ENCODE results near the gene PHF11.

Gene PHF11

DNA sequence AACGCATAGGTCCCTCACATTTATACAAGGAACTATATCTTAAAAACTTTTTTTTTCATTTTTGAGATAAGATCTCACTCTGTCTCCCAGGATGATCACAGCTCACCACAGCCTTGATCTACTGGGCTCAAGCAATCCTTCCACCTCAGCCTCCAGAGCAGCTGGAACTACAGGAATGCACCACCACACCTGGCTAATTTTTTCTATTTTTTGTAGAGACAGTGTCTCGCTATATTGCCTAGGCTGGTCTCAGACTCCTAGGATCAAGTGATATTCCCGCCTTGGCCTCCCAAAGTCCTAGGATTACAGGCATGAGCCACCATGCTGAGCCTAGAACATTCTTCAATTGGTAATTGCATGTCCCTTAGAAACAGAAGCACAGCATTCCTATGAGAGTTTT, 47.9 kb downstream of the PHF11 start:
- no peaks in the 10 kb centered on the region for H3K4me1 ChIP-seq (ENCODE audit: control insufficient read depth, insufficient read depth, low read length)
- H3K27me3 ChIP-seq (ENCODE audit: control insufficient read depth, insufficient read depth, low read length) = no peaks in the 10 kb centered on the region
- no peak overlapping the region for H3K4me3 ChIP-seq (ENCODE audit: low read length)
- no peak overlapping the region for H3K27ac ChIP-seq (ENCODE audit: low read length)
- H3K9me3 ChIP-seq (ENCODE audit: control insufficient read depth, insufficient read depth, low read length) = no peaks in the 10 kb centered on the region
- H3K36me3 ChIP-seq (ENCODE audit: control insufficient read depth, insufficient read depth, low read length) = no peaks in the 10 kb centered on the region; the same call in 1 of the 2 replicates
- DNase-seq (ENCODE audit: low read depth, low spot score) = no peak
- WGBS (ENCODE audit: insufficient coverage, insufficient read length) = no CpG with 5 or more reads among the region's 3 CpGs

DNA sequence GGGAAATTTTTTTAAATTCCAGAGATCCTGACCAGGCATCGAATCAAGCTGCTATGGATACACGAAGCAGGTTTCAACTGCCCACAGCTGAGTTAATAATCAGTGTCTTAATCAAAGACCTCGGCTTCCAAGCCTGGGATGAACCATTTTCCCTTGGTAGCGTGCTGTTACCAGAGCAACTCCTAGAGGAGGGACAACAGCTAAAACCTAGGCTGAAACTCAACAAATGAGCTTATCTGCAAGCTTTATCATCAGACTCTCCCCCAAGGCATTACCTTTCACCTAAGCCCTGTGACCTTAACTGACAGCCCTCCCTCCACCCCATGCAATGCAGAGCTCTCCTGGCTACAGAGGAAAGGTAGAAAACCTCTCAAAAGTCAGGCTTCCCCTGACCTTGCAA, 49.9 kb downstream of the PHF11 start:
- no peak for DNase-seq (ENCODE audit: low read depth, low spot score)
- Histone ChIP-seq H3K27ac (ENCODE audit: low read length) (no peak overlapping the region), H3K9me3 (ENCODE audit: control insufficient read depth, insufficient read depth, low read length) (no peaks in the 10 kb centered on the region), H3K36me3 (ENCODE audit: control insufficient read depth, insufficient read depth, low read length) (no peaks in the 10 kb centered on the region; the same call in 1 of the 2 replicates), H3K4me3 (ENCODE audit: low read length) (no peak overlapping the region), H3K27me3 (ENCODE audit: control insufficient read depth, insufficient read depth, low read length) (no peaks in the 10 kb centered on the region), H3K4me1 (ENCODE audit: control insufficient read depth, insufficient read depth, low read length) (no peaks in the 10 kb centered on the region)
- WGBS (ENCODE audit: insufficient coverage, insufficient read length) = no CpG with 5 or more reads among the region's 4 CpGs

DNA sequence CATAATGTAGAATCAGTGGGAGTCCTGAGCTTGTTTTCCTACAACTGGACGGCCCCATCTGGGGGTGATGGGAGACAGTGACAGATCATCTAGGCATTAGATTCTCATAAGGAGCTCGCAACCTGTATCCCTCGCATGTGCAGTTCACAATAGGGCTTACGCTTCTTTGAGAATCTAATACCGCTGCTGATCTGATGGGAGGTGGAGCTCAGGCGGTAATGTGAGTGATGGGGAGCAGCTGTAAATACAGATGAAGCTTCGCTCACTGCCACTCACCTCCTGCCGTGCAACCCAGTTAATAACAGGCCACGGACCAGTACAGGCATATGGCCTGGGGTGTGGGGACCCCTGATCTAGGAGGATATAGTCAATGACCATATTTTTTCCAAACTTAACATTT, 50.8 kb downstream of the PHF11 start:
- Histone ChIP-seq H3K9me3 (ENCODE audit: control insufficient read depth, insufficient read depth, low read length) (no peaks in the 10 kb centered on the region), H3K27me3 (ENCODE audit: control insufficient read depth, insufficient read depth, low read length) (no peaks in the 10 kb centered on the region), H3K36me3 (ENCODE audit: control insufficient read depth, insufficient read depth, low read length) (no peaks in the 10 kb centered on the region; the same call in 1 of the 2 replicates), H3K4me1 (ENCODE audit: control insufficient read depth, insufficient read depth, low read length) (no peaks in the 10 kb centered on the region), H3K4me3 (ENCODE audit: low read length) (no peak overlapping the region), H3K27ac (ENCODE audit: low read length) (no peak overlapping the region)
- DNase-seq (ENCODE audit: low read depth, low spot score) = no peak
- no CpG with 5 or more reads among the region's 9 CpGs for WGBS (ENCODE audit: insufficient coverage, insufficient read length)

DNA sequence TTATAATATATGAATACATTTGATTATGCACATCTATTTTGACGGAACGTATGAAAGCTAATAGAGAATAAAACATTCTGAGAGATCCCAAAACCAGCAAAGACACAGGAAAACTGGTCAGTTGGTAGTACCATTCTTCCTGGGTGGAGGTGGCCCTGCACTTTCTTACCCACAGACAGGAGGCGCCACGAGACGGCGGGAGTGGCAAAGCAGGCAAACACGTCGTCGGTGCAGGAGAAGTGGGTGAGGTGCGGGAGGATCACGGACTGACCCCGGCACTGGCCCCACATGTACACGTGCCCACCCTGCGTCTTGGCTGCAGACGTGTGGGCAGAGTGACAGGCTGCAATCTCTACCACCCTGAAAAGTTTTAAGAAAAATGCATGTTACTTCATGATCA, 53.5 kb downstream of the PHF11 start:
- no CpG with 5 or more reads among the region's 15 CpGs for WGBS (ENCODE audit: insufficient coverage, insufficient read length)
- no peaks in the 10 kb centered on the region for H3K9me3 ChIP-seq (ENCODE audit: control insufficient read depth, insufficient read depth, low read length)

DNA sequence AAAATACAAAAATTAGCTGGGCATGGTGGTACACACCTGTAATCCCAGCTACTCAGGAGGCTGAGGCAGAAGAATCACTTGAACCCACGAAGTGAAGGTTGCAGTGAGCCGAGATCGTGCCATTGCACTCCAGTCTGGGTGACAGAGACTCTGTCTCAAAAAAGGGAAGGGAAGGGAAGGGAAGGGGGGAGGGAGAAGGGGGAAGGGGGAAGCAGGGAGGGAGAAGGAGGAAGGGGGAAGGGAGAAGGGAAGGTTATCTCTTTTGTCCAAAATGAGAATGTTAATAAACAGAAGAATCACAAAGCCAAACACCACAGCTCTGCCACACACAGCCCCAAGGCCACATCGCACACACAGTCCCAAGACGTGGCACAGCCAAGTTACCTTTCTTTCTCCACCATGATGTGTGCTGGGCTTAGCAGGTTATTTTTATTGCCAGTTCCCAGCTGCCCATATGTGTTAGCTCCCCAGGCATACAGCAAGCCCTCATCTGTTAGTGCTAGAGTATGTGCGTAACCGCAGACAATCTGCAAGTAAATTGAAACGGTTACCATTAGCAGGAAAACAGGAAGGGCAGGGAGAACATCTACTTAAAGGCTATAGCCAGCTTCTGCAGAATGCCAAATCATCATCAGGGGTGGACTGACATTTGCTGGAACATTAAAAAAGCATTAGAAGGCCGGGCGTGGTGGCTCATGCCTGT, 55.3 kb downstream of the PHF11 start:
- Histone ChIP-seq H3K4me1 (ENCODE audit: control insufficient read depth, insufficient read depth, low read length) (no peaks in the 10 kb centered on the region), H3K27ac (ENCODE audit: low read length) (no peak overlapping the region), H3K9me3 (ENCODE audit: control insufficient read depth, insufficient read depth, low read length) (no peaks in the 10 kb centered on the region), H3K27me3 (ENCODE audit: control insufficient read depth, insufficient read depth, low read length) (no peaks in the 10 kb centered on the region), H3K36me3 (ENCODE audit: control insufficient read depth, insufficient read depth, low read length) (peaks cover 3% of the 10 kb centered on the region; the same call in 1 of the 2 replicates), H3K4me3 (ENCODE audit: low read length) (no peak overlapping the region)
- no CpG with 5 or more reads among the region's 10 CpGs for WGBS (ENCODE audit: insufficient coverage, insufficient read length)
- DNase-seq (ENCODE audit: low read depth, low spot score) = no peak

More for the DNA sequence above, 53.5 kb downstream of the PHF11 start:
- no peak for DNase-seq (ENCODE audit: low read depth, low spot score)
- Histone ChIP-seq H3K27ac (ENCODE audit: low read length) (no peak overlapping the region), H3K36me3 (ENCODE audit: control insufficient read depth, insufficient read depth, low read length) (no peaks in the 10 kb centered on the region; the same call in 1 of the 2 replicates), H3K4me3 (ENCODE audit: low read length) (no peak overlapping the region), H3K4me1 (ENCODE audit: control insufficient read depth, insufficient read depth, low read length) (no peaks in the 10 kb centered on the region), H3K27me3 (ENCODE audit: control insufficient read depth, insufficient read depth, low read length) (no peaks in the 10 kb centered on the region)

DNA sequence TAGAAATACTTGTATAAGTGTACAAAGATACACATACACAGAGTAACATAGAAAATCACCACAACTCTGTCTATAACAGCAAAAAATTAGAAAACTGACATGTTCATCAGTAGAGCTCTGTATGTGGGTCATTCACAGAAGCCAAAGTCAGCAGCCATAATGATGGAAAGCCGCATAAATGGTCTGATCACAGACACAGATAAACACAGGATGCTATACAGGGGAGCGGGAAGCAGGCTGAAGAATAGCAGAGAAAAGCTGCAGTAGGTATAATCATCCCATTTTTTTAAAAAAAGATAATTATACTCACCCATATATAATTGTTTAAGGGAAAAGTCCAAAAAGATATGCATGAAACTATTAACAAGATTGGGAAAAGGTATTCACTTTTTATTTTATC, 58.1 kb downstream of the PHF11 start:
- no peaks in the 10 kb centered on the region for H3K27me3 ChIP-seq (ENCODE audit: control insufficient read depth, insufficient read depth, low read length)
- H3K4me3 ChIP-seq (ENCODE audit: low read length) = no peak overlapping the region
- H3K4me1 ChIP-seq (ENCODE audit: control insufficient read depth, insufficient read depth, low read length) = no peaks in the 10 kb centered on the region
- H3K36me3 ChIP-seq (ENCODE audit: control insufficient read depth, insufficient read depth, low read length) = peaks cover 5% of the 10 kb centered on the region; the same call in 1 of the 2 replicates
- no CpG with 5 or more reads among the region's 2 CpGs for WGBS (ENCODE audit: insufficient coverage, insufficient read length)
- H3K27ac ChIP-seq (ENCODE audit: low read length) = no peak overlapping the region
- no peak for DNase-seq (ENCODE audit: low read depth, low spot score)
- no peaks in the 10 kb centered on the region for H3K9me3 ChIP-seq (ENCODE audit: control insufficient read depth, insufficient read depth, low read length)

DNA sequence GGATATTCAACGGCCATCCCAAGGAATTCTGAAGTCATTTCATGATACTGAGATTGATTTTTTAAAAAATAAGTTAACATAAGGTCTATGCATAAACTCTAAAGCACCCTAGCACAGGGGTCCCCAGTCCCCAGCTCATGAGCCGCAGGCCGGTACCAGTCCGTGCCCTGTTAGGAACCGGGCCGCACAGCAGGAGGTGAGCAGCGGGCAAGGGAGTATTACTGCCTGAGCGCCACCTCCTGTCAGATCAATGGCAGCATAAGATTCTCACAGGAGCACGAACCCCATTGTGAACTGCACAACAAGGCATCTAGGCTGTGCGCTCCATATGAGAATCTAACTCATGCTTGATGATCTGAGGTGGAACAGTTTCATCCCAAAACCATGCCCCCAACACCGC, 58.6 kb downstream of the PHF11 start:
- WGBS (ENCODE audit: insufficient coverage, insufficient read length) = no CpG with 5 or more reads among the region's 11 CpGs
- DNase-seq (ENCODE audit: low read depth, low spot score) = no peak
- Histone ChIP-seq H3K27me3 (ENCODE audit: control insufficient read depth, insufficient read depth, low read length) (no peaks in the 10 kb centered on the region), H3K9me3 (ENCODE audit: control insufficient read depth, insufficient read depth, low read length) (no peaks in the 10 kb centered on the region), H3K27ac (ENCODE audit: low read length) (no peak overlapping the region), H3K4me3 (ENCODE audit: low read length) (no peak overlapping the region), H3K4me1 (ENCODE audit: control insufficient read depth, insufficient read depth, low read length) (no peaks in the 10 kb centered on the region), H3K36me3 (ENCODE audit: control insufficient read depth, insufficient read depth, low read length) (peaks cover 5% of the 10 kb centered on the region; the same call in 1 of the 2 replicates)

DNA sequence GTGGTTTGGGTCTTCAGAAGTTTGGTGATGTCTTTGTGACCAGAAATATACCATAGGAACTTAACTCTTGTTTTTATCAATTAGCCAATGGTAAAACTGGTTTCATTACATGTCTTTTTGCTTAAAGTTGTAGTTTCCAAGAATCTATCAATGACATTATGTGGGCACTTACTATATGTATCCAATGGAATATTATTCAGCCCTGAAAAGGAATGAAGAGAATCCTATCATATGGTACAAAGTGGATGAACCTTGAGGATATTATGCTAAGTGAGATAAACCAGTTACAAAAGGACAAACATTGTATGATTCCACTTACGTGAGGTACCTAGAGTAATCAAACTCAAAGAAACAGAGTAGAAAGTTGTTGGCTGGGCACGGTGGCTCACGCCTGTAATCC, 63.3 kb downstream of the PHF11 start:
- H3K36me3 ChIP-seq (ENCODE audit: control insufficient read depth, insufficient read depth, low read length) = peaks cover 7% of the 10 kb centered on the region
- H3K27me3 ChIP-seq (ENCODE audit: control insufficient read depth, insufficient read depth, low read length) = no peaks in the 10 kb centered on the region
- DNase-seq (ENCODE audit: low read depth, low spot score) = no peak
- no CpG with 5 or more reads among the region's 3 CpGs for WGBS (ENCODE audit: insufficient coverage, insufficient read length)
- H3K4me3 ChIP-seq (ENCODE audit: low read length) = no peak overlapping the region
- no peak overlapping the region for H3K27ac ChIP-seq (ENCODE audit: low read length)
- no peaks in the 10 kb centered on the region for H3K9me3 ChIP-seq (ENCODE audit: control insufficient read depth, insufficient read depth, low read length)
- H3K4me1 ChIP-seq (ENCODE audit: control insufficient read depth, insufficient read depth, low read length) = no peaks in the 10 kb centered on the region; the same call in 1 of the 2 replicates

DNA sequence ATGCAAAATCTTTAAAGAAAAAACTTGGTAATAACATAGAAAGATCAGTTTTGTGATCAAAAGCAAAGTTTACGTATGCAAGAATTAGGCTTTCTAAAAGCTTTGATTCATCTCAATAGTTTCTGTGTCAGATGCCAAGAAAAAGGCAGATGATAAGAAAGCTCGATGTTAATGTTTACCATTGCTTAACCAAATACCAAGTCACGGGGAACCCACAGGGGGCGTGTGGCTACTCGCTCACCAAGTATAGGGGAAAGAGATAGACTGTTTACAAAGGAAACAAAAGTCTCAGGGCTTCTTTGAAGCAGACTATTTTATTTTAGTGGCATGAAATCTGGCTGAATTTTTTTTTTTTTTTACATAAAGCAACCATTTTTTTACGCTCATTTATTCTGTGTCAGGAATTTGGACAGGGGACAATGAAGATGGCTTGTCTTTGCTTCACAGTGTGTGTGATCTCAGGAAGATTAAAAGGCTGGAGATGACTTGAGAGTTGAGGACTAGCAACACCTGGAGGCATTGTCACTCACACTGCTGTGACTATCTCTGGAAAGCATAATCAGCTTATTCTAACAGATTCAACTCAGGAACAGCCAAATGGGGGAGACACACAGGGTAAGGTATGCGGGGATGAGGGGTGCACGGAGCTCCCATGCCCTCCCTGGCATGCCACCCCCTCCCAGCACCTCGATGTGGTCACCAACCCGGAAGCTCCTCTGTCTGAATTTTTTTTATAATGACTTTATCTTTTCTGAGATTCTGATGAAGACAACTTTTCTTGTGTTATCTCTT, 64.7 kb downstream of the PHF11 start:
- H3K4me3 ChIP-seq (ENCODE audit: low read length) = no peak overlapping the region
- WGBS (ENCODE audit: insufficient coverage, insufficient read length) = no CpG with 5 or more reads among the region's 10 CpGs
- no peaks in the 10 kb centered on the region for H3K9me3 ChIP-seq (ENCODE audit: control insufficient read depth, insufficient read depth, low read length)
- H3K27ac ChIP-seq (ENCODE audit: low read length) = no peak overlapping the region
- H3K4me1 ChIP-seq (ENCODE audit: control insufficient read depth, insufficient read depth, low read length) = no peaks in the 10 kb centered on the region; the same call in 1 of the 2 replicates
- H3K36me3 ChIP-seq (ENCODE audit: control insufficient read depth, insufficient read depth, low read length) = peaks cover 7% of the 10 kb centered on the region
- no peaks in the 10 kb centered on the region for H3K27me3 ChIP-seq (ENCODE audit: control insufficient read depth, insufficient read depth, low read length)
- no peak for DNase-seq (ENCODE audit: low read depth, low spot score)

DNA sequence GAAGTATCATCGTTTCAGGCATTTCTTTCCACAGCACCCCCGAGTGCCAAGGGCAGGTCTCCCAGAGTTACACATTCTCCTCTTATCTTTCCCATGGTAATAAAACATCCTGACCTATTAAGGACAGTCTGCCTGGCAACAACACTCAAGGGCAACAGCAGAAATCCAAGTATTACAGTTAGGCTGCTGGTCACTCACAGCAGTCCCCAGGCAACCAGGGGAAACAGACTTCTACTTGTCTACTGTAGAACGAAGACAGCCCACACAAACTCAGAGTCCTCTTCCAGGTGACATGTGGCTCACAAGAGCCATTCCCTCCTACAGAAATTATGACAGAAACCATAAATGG, 65.3 kb downstream of the PHF11 start:
- no CpG with 5 or more reads among the region's 3 CpGs for WGBS (ENCODE audit: insufficient coverage, insufficient read length)
- DNase-seq (ENCODE audit: low read depth, low spot score) = no peak
- H3K9me3 ChIP-seq (ENCODE audit: control insufficient read depth, insufficient read depth, low read length) = no peaks in the 10 kb centered on the region
- H3K36me3 ChIP-seq (ENCODE audit: control insufficient read depth, insufficient read depth, low read length) = peaks cover 5% of the 10 kb centered on the region
- no peaks in the 10 kb centered on the region for H3K27me3 ChIP-seq (ENCODE audit: control insufficient read depth, insufficient read depth, low read length)
- no peaks in the 10 kb centered on the region; the same call in 1 of the 2 replicates for H3K4me1 ChIP-seq (ENCODE audit: control insufficient read depth, insufficient read depth, low read length)
- H3K27ac ChIP-seq (ENCODE audit: low read length) = no peak overlapping the region
- H3K4me3 ChIP-seq (ENCODE audit: low read length) = no peak overlapping the region

All from iPS DF 6.9 (cell line).